Breast epithelium (tissue), 3 donors: ENCODE measurements around the gene AFF3.

Source experiments
- POLR2A ChIP-seq: fragments of 450-650 bp; IDR thresholded peaks from one replicate; pipeline ENCODE4 v1.6.1; 2016; ENCODE audit warnings: antibody characterized with exemption, mild to moderate bottlenecking, moderate library complexity
- TF ChIP-seq, protein P1 (sequence below), 3 donors: fragments of 450-650 bp; IDR thresholded peaks; one replicate each; pipeline ENCODE4 v1.5.1; 2016 to 2017; ENCODE audit warnings: antibody characterized with exemption in 3 of 3, mild to moderate bottlenecking in 3 of 3, moderate library complexity in 3 of 3

DNA sequence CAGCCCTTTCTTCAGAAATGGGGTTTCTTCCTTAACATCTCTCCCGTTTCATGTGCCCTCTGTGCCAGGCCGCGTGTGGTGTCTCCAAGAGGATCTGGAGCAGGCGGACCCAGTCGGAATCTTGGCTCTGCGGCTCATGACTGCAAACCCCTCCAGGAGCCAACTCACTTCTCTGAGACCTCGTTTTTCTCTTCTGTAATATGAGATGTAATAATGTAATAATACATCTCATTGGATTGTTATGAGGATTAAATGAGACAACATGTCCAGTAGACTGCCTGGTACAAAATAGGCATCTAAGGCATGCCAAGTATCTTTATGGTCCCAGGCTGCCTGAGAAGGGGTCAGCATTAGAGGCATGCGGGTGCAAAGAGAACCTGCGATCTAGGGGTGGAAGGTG is 431.2 kb downstream of the AFF3 start:
- no peak for TF ChIP-seq POLR2A
- TF ChIP-seq, protein P1, sequence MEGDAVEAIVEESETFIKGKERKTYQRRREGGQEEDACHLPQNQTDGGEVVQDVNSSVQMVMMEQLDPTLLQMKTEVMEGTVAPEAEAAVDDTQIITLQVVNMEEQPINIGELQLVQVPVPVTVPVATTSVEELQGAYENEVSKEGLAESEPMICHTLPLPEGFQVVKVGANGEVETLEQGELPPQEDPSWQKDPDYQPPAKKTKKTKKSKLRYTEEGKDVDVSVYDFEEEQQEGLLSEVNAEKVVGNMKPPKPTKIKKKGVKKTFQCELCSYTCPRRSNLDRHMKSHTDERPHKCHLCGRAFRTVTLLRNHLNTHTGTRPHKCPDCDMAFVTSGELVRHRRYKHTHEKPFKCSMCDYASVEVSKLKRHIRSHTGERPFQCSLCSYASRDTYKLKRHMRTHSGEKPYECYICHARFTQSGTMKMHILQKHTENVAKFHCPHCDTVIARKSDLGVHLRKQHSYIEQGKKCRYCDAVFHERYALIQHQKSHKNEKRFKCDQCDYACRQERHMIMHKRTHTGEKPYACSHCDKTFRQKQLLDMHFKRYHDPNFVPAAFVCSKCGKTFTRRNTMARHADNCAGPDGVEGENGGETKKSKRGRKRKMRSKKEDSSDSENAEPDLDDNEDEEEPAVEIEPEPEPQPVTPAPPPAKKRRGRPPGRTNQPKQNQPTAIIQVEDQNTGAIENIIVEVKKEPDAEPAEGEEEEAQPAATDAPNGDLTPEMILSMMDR (IDR thresholded peaks at IDR 0.05): no peak
